Suppressor macrophage treated with lipopolysaccharide for 1 hour (primary cell): Measurements from ENCODE around the gene GPR85.

Source experiments
- DNase-seq, 3 donors: peaks; one replicate each; pipeline ENCODE4 v3.0.0-alpha.2; 2020 to 2022

GPR85 gene

GRCh38 chr7:113086431-113086888 is at the start of gene GPR85:
Gene GPR85 (minus strand): TSS chr7:113086827. CDS start chr7:113084721, 2,106 bp downstream.
- DNase-seq, result peak; percentile 21 to 55 (median 35)

GRCh38 chr7:113134025-113134424 is 47.4 kb upstream of the GPR85 start:
- DNase-seq, result no peak

GRCh38 chr7:113131367-113131766 is 44.7 kb upstream of the GPR85 start:
- no peak for DNase-seq

GRCh38 chr7:113128031-113128430 is 41.4 kb upstream of the GPR85 start:
- DNase-seq, result no peak

- no peak for DNase-seq
Observed at GRCh38 chr7:113125728-113126127, 39.1 kb upstream of the GPR85 start.

GRCh38 chr7:113122744-113123143 is 36.1 kb upstream of the GPR85 start:
- DNase-seq, result no peak

GRCh38 chr7:113120647-113121046 is 34.0 kb upstream of the GPR85 start:
- peak; percentile 26 to 45 (median 27) for DNase-seq

GRCh38 chr7:113119429-113119828 is 32.8 kb upstream of the GPR85 start:
- no peak for DNase-seq

GRCh38 chr7:113118074-113118959 is 31.7 kb upstream of the GPR85 start, which contains the start of gene SMIM30:
Gene SMIM30 (minus strand): TSS chr7:113118554. CDS start chr7:113117578, 976 bp downstream.
- DNase-seq, result peak; percentile 94 to 97 (median 96)

- peak; percentile 39 to 60 (median 44) for DNase-seq
Observed at GRCh38 chr7:113117374-113117774, 30.7 kb upstream of the GPR85 start.

- no peak for DNase-seq
Observed at GRCh38 chr7:113113912-113114311, 27.3 kb upstream of the GPR85 start.

- no peak for DNase-seq
Observed at GRCh38 chr7:113109718-113110117, 23.1 kb upstream of the GPR85 start.

GRCh38 chr7:113100121-113100603 is 13.5 kb upstream of the GPR85 start:
- DNase-seq, result no peak

GRCh38 chr7:113099284-113099919 is 12.8 kb upstream of the GPR85 start:
- DNase-seq, result no peak

- DNase-seq, result no peak
Observed at GRCh38 chr7:113094517-113095249, 8.1 kb upstream of the GPR85 start.

GRCh38 chr7:113093561-113093960 is 6.9 kb upstream of the GPR85 start:
- DNase-seq, result no peak

GRCh38 chr7:113092762-113093161 is 6.1 kb upstream of the GPR85 start:
- DNase-seq, result no peak

- peak; percentile 25 to 49 (median 38) for DNase-seq
Observed at GRCh38 chr7:113087071-113087998, 708 bp upstream of the GPR85 start.

- DNase-seq, result no peak
Observed at GRCh38 chr7:113085781-113086390, 741 bp downstream of the GPR85 start.

- no peak for DNase-seq
Observed at GRCh38 chr7:113084496-113085172, 2.0 kb downstream of the GPR85 start.
